ENCODE data around the gene GRIK2.
"Not testable (repeated sequence)": the region's sequence is repeated elsewhere in the genome, so short reads cannot be mapped to it uniquely, and the experiment has no call there.

GRIK2 gene

GRCh38 chr6:101626269-101626668, 232.8 kb downstream of the GRIK2 start:
- TF ChIP-seq, protein P1, sequence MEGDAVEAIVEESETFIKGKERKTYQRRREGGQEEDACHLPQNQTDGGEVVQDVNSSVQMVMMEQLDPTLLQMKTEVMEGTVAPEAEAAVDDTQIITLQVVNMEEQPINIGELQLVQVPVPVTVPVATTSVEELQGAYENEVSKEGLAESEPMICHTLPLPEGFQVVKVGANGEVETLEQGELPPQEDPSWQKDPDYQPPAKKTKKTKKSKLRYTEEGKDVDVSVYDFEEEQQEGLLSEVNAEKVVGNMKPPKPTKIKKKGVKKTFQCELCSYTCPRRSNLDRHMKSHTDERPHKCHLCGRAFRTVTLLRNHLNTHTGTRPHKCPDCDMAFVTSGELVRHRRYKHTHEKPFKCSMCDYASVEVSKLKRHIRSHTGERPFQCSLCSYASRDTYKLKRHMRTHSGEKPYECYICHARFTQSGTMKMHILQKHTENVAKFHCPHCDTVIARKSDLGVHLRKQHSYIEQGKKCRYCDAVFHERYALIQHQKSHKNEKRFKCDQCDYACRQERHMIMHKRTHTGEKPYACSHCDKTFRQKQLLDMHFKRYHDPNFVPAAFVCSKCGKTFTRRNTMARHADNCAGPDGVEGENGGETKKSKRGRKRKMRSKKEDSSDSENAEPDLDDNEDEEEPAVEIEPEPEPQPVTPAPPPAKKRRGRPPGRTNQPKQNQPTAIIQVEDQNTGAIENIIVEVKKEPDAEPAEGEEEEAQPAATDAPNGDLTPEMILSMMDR (conservative IDR thresholded peaks at IDR 0.05; ENCODE audit: low read depth, low read length), result no peak
- H3K4me3 ChIP-seq (ENCODE audit: low read length), result no peak overlapping the region
- no peak for DNase-seq (ENCODE audit: low read depth)

DNA sequence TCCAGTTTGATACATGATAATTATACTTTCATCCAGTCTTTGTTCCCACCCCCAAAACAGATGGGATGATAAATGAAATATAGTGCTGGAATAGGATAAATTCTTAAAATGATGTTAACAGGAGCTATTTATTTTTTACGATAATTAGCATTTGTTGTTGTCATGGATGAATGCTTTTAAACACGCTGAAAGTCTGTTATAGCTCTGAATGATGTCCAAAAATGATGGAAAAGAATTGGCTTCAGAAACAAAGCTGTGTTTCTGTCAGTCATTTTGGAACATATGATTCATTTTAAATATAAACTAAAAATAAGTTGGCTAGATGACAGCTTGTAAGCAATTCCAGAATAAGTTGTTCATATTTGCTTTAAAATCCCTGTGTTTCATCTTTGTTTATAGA, 237.4 kb downstream of the GRIK2 start:
- TF ChIP-seq, protein P1 (conservative IDR thresholded peaks at IDR 0.05; ENCODE audit: low read depth, low read length), result no peak
- no peak for DNase-seq (ENCODE audit: low read depth)
- H3K4me3 ChIP-seq (ENCODE audit: low read length), result no peak overlapping the region

GRCh38 chr6:101633081-101633480, 239.6 kb downstream of the GRIK2 start:
- DNase-seq (ENCODE audit: low read depth), result no peak
- H3K4me3 ChIP-seq (ENCODE audit: low read length), result no peak overlapping the region
- TF ChIP-seq, protein P1 (conservative IDR thresholded peaks at IDR 0.05; ENCODE audit: low read depth, low read length), result no peak

GRCh38 chr6:101638865-101639264, 245.4 kb downstream of the GRIK2 start:
- H3K4me3 ChIP-seq (ENCODE audit: low read length); DNase-seq (ENCODE audit: low read depth): not testable (repeated sequence)

GRCh38 chr6:101640131-101640530, 246.6 kb downstream of the GRIK2 start:
- no peak overlapping the region for H3K4me3 ChIP-seq (ENCODE audit: low read length)
- no peak for DNase-seq (ENCODE audit: low read depth)
- TF ChIP-seq, protein P1 (conservative IDR thresholded peaks at IDR 0.05; ENCODE audit: low read depth, low read length), result no peak

DNA sequence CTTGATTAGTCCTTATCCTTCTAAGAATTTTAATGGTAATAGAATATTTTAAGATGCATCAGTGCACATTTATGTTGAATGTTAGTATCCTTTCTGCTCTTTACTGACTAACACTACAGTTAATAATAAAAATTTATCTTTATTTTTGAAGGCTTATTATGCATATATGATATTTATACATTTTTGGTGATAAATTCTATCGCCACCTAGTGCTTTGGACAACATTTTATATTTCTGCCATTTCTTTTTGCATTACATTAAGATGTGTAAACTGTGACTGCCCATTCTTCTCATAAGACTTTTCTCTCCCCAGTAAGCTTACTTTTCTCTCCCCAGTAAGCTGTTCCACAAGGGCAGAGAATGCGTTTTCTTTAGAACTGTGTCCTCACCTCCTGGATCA, 252.3 kb downstream of the GRIK2 start:
- TF ChIP-seq, protein P1 (conservative IDR thresholded peaks at IDR 0.05; ENCODE audit: low read depth, low read length), result peak; percentile 21
- H3K4me3 ChIP-seq (ENCODE audit: low read length), result no peak overlapping the region
- no peak for DNase-seq (ENCODE audit: low read depth)

- no peak for DNase-seq (ENCODE audit: low read depth)
- TF ChIP-seq, protein P1 (conservative IDR thresholded peaks at IDR 0.05; ENCODE audit: low read depth, low read length), result no peak
- no peak overlapping the region for H3K4me3 ChIP-seq (ENCODE audit: low read length)
These were observed 257.0 kb downstream of the GRIK2 start for GRCh38 chr6:101650402-101651100.
